Parathyroid adenoma (tissue), 2 donors: Measurements from ENCODE around the gene ANKRD63.

ENCODE experiments used
- H2AFZ ChIP-seq: fragments of 300-600 bp; sonication (generic); one replicate; pipeline ENCODE4 v1.7.0; 2017; ENCODE audit warnings: antibody characterized with exemption, mild to moderate bottlenecking
- H3K27ac ChIP-seq: fragments of 300-600 bp; sonication (generic); one replicate; pipeline ENCODE4 v1.7.0; 2017
- H3K27me3 ChIP-seq: fragments of 300-600 bp; sonication (generic); one replicate; pipeline ENCODE4 v1.7.0; 2017; ENCODE audit warnings: low read length; ENCODE audit not compliant: control insufficient read depth, insufficient read depth
- H3K36me3 ChIP-seq: fragments of 300-600 bp; sonication (generic); one replicate; pipeline ENCODE4 v1.7.0; 2017; ENCODE audit warnings: low read length; ENCODE audit not compliant: control insufficient read depth, insufficient read depth
- H3K4me1 ChIP-seq: fragments of 300-600 bp; sonication (generic); one replicate; pipeline ENCODE4 v1.7.0; 2017; ENCODE audit warnings: control low read depth
- H3K4me2 ChIP-seq: fragments of 300-600 bp; sonication (generic); one replicate; pipeline ENCODE4 v1.7.0; 2017; ENCODE audit warnings: low read length
- H3K4me3 ChIP-seq: fragments of 300-600 bp; sonication (generic); one replicate; pipeline ENCODE4 v1.7.0; 2017; ENCODE audit warnings: low read depth, low read length
- H3K79me2 ChIP-seq: fragments of 300-600 bp; sonication (generic); one replicate; pipeline ENCODE4 v1.7.0; 2017; ENCODE audit warnings: control low read depth
- H3K9ac ChIP-seq: fragments of 300-600 bp; sonication (generic); one replicate; pipeline ENCODE4 v1.7.0; 2017; ENCODE audit warnings: mild to moderate bottlenecking
- H3K9me3 ChIP-seq: fragments of 300-600 bp; sonication (generic); one replicate; pipeline ENCODE4 v1.7.0; 2017; ENCODE audit warnings: low read length; ENCODE audit not compliant: control insufficient read depth
- CTCF ChIP-seq: fragments of 300-600 bp; sonication (generic); IDR thresholded peaks from one replicate; pipeline ENCODE4 v1.7.0; 2017; ENCODE audit warnings: antibody characterized with exemption, mild to moderate bottlenecking
- donor health status: primary hyperparathyroidism.

ANKRD63 gene

GRCh38 chr15:40250304-40250656 is 32.6 kb downstream of the ANKRD63 start:
- no peaks in the 10 kb centered on the region for H3K9me3 ChIP-seq
- H3K4me1 ChIP-seq, result no peaks in the 10 kb centered on the region
- no peak overlapping the region for H3K4me3 ChIP-seq
- H3K36me3 ChIP-seq, result no peaks in the 10 kb centered on the region
- H3K9ac ChIP-seq, result no peak overlapping the region
- H3K27me3 ChIP-seq, result no peaks in the 10 kb centered on the region
- no peak overlapping the region for H2AFZ ChIP-seq
- no peak for TF ChIP-seq CTCF
- H3K79me2 ChIP-seq, result no peaks in the 10 kb centered on the region
- no peak overlapping the region for H3K4me2 ChIP-seq
- H3K27ac ChIP-seq, result no peak overlapping the region

- H3K4me3 ChIP-seq, result no peak overlapping the region
- no peaks in the 10 kb centered on the region for H3K4me1 ChIP-seq
- no peak overlapping the region for H2AFZ ChIP-seq
- H3K27ac ChIP-seq, result no peak overlapping the region
- no peak overlapping the region for H3K4me2 ChIP-seq
- no peaks in the 10 kb centered on the region for H3K79me2 ChIP-seq
- H3K9me3 ChIP-seq, result no peaks in the 10 kb centered on the region
- no peak overlapping the region for H3K9ac ChIP-seq
- H3K27me3 ChIP-seq, result no peaks in the 10 kb centered on the region
- no peak for TF ChIP-seq CTCF
- no peaks in the 10 kb centered on the region for H3K36me3 ChIP-seq
These were observed 33.2 kb downstream of the ANKRD63 start for GRCh38 chr15:40249477-40250303.

- Histone ChIP-seq H3K9me3 (no peaks in the 10 kb centered on the region), H3K4me3 (no peak overlapping the region), H2AFZ (no peak overlapping the region), H3K79me2 (no peaks in the 10 kb centered on the region), H3K4me2 (no peak overlapping the region), H3K27ac (no peak overlapping the region), H3K27me3 (no peaks in the 10 kb centered on the region), H3K4me1 (no peaks in the 10 kb centered on the region), H3K9ac (no peak overlapping the region), H3K36me3 (no peaks in the 10 kb centered on the region)
- no peak for TF ChIP-seq CTCF
These were observed 34.7 kb downstream of the ANKRD63 start for GRCh38 chr15:40248006-40248783.

GRCh38 chr15:40247406-40247971 is 35.4 kb downstream of the ANKRD63 start:
- no peak overlapping the region for H2AFZ ChIP-seq
- H3K4me3 ChIP-seq, result no peak overlapping the region
- no peaks in the 10 kb centered on the region for H3K4me1 ChIP-seq
- H3K4me2 ChIP-seq, result no peak overlapping the region
- no peaks in the 10 kb centered on the region for H3K9me3 ChIP-seq
- no peaks in the 10 kb centered on the region for H3K27me3 ChIP-seq
- TF ChIP-seq CTCF, result no peak
- no peak overlapping the region for H3K27ac ChIP-seq
- H3K36me3 ChIP-seq, result no peaks in the 10 kb centered on the region
- H3K9ac ChIP-seq, result no peak overlapping the region
- H3K79me2 ChIP-seq, result no peaks in the 10 kb centered on the region
